Osteoblast (primary cell): Measurements from ENCODE around the gene DIAPH1. TPM values are rescaled to one million over a fixed set of nuclear protein-coding genes. Genes with fewer than 3 reads are reported as not detected.

Experiments
- DNase-seq: peaks from one replicate; pipeline ENCODE4 v3.0.0; 2011; ENCODE audit warnings: low spot score, mixed read lengths; ENCODE audit not compliant: insufficient read length; ENCODE audit errors: missing footprints
- H2AFZ ChIP-seq: 2 replicates; pipeline ENCODE4 v1.6.0; 2011; ENCODE audit warnings: mild to moderate bottlenecking, low read length
- H3K27ac ChIP-seq: 2 replicates; pipeline ENCODE4 v1.5.1; 2011; ENCODE audit warnings: mild to moderate bottlenecking, low read depth, low read length, moderate library complexity
- H3K27me3 ChIP-seq: 2 replicates; pipeline ENCODE4 v1.6.0; 2012; ENCODE audit warnings: mild to moderate bottlenecking, control low read depth, inconsistent platforms, low read length, moderate library complexity; ENCODE audit not compliant: insufficient read depth
- H3K36me3 ChIP-seq: 2 replicates; pipeline ENCODE4 v1.5.1; 2011; ENCODE audit warnings: mild to moderate bottlenecking, low read length, control low read depth, moderate library complexity; ENCODE audit not compliant: insufficient read depth
- H3K4me1 ChIP-seq: 2 replicates; pipeline ENCODE4 v1.5.1; 2011; ENCODE audit warnings: mild to moderate bottlenecking, low read length, control low read depth, moderate library complexity; ENCODE audit not compliant: insufficient read depth
- H3K4me2 ChIP-seq: 2 replicates; pipeline ENCODE4 v1.6.0; 2011; ENCODE audit warnings: mild to moderate bottlenecking, low read length; ENCODE audit not compliant: insufficient read depth
- H3K4me3 ChIP-seq: fragments of 200-600 bp; sonication (generic); 3 replicates; pipeline ENCODE4 v1.5.1; 2012; ENCODE audit warnings: mild to moderate bottlenecking, low read length, inconsistent platforms; ENCODE audit not compliant: insufficient read depth
- H3K79me2 ChIP-seq: 2 replicates; pipeline ENCODE4 v1.6.0; 2012; ENCODE audit warnings: mild to moderate bottlenecking, low read length, control low read depth, inconsistent platforms; ENCODE audit not compliant: insufficient read depth
- H3K9me3 ChIP-seq: 2 replicates; pipeline ENCODE4 v1.5.1; 2011; ENCODE audit warnings: low read depth, low read length, control low read depth
- H4K20me1 ChIP-seq: 2 replicates; pipeline ENCODE4 v1.6.0; 2012; ENCODE audit warnings: mild to moderate bottlenecking, low read length, control low read depth; ENCODE audit not compliant: insufficient read depth
- CTCF ChIP-seq: IDR thresholded peaks from 2 replicates; pipeline ENCODE4 v1.5.1; 2011; ENCODE audit warnings: mild to moderate bottlenecking, low read depth, low read length, moderate library complexity; ENCODE audit errors: extremely low read depth
- total RNA-seq: library from RNA; depleted of rRNA; stranded (reverse); fragments of >200 nt; gene quantifications from 2 replicates; pipeline ENCODE4 v1.2.3, GENCODE V29; 2012

Gene DIAPH1
- total RNA-seq, 1 donor: 18.5 TPM

GRCh38 chr5:141634720-141635119, 15.9 kb upstream of the DIAPH1 start:
- no peaks in the 10 kb centered on the region for H3K27me3 ChIP-seq
- no peak overlapping the region for H2AFZ ChIP-seq
- H3K79me2 ChIP-seq: peaks cover 65% of the 10 kb centered on the region
- H3K36me3 ChIP-seq: peaks cover 24% of the 10 kb centered on the region
- peaks cover 42% of the 10 kb centered on the region for H4K20me1 ChIP-seq
- no peak for DNase-seq
- TF ChIP-seq CTCF: no peak
- H3K9me3 ChIP-seq: no peaks in the 10 kb centered on the region
- H3K4me1 ChIP-seq: peaks cover 22% of the 10 kb centered on the region
- H3K4me3 ChIP-seq: no peak overlapping the region
- H3K27ac ChIP-seq: no peak overlapping the region
- no peak overlapping the region for H3K4me2 ChIP-seq

- Histone ChIP-seq H3K36me3 (peaks cover 31% of the 10 kb centered on the region), H3K27ac (no peak overlapping the region), H3K4me2 (no peak overlapping the region), H2AFZ (no peak overlapping the region), H3K27me3 (no peaks in the 10 kb centered on the region), H3K4me3 (no peak overlapping the region), H3K9me3 (no peaks in the 10 kb centered on the region), H3K4me1 (peaks cover 22% of the 10 kb centered on the region), H4K20me1 (peaks cover 43% of the 10 kb centered on the region), H3K79me2 (peaks cover 71% of the 10 kb centered on the region)
- TF ChIP-seq CTCF: no peak
- no peak for DNase-seq
Observed at GRCh38 chr5:141633871-141634561, 15.2 kb upstream of the DIAPH1 start.

- H3K27ac ChIP-seq: no peak overlapping the region
- H3K4me3 ChIP-seq: no peak overlapping the region
- no peak for DNase-seq
- H2AFZ ChIP-seq: no peak overlapping the region
- no peak overlapping the region for H3K4me2 ChIP-seq
- peaks cover 71% of the 10 kb centered on the region for H3K79me2 ChIP-seq
- peaks cover 40% of the 10 kb centered on the region for H3K36me3 ChIP-seq
- H3K9me3 ChIP-seq: no peaks in the 10 kb centered on the region
- no peak for TF ChIP-seq CTCF
- H3K4me1 ChIP-seq: peaks cover 22% of the 10 kb centered on the region
- peaks cover 34% of the 10 kb centered on the region for H4K20me1 ChIP-seq
- no peaks in the 10 kb centered on the region for H3K27me3 ChIP-seq
Observed at GRCh38 chr5:141632650-141633049, 13.8 kb upstream of the DIAPH1 start.

- peaks cover 57% of the 10 kb centered on the region for H3K36me3 ChIP-seq
- no peak overlapping the region for H3K27ac ChIP-seq
- no peaks in the 10 kb centered on the region for H3K27me3 ChIP-seq
- H3K9me3 ChIP-seq: no peaks in the 10 kb centered on the region
- no peak for TF ChIP-seq CTCF
- H2AFZ ChIP-seq: no peak overlapping the region
- H3K4me2 ChIP-seq: no peak overlapping the region
- no peak overlapping the region for H3K4me3 ChIP-seq
- H3K4me1 ChIP-seq: peaks cover 10% of the 10 kb centered on the region
- peaks cover 61% of the 10 kb centered on the region for H3K79me2 ChIP-seq
- peaks cover 27% of the 10 kb centered on the region for H4K20me1 ChIP-seq
- no peak for DNase-seq
Observed at GRCh38 chr5:141630570-141631140, 11.9 kb upstream of the DIAPH1 start.
